HepG2 (cell line): ENCODE data around the gene JPH2. TPM values are rescaled to one million over a fixed set of nuclear protein-coding genes. Genes with fewer than 3 reads are reported as not detected.

Experiments
- JUN ChIP-seq: sonication (generic); formaldehyde crosslinking; IDR thresholded peaks from 2 replicates; pipeline ENCODE4 v1.4.0; 2020; ENCODE audit warnings: mild to moderate bottlenecking, missing genetic modification reagents
- KDM4B ChIP-seq: sonication (generic); formaldehyde crosslinking; IDR thresholded peaks from 2 replicates; pipeline ENCODE4 v1.4.0; 2020; ENCODE audit warnings: missing genetic modification reagents
- KIAA2018 ChIP-seq: sonication (generic); formaldehyde crosslinking; IDR thresholded peaks from 2 replicates; pipeline ENCODE4 v1.5.0; 2020; ENCODE audit warnings: mild to moderate bottlenecking, missing genetic modification reagents, borderline replicate concordance
- KLF16 ChIP-seq, 2 experiments: sonication (generic) in 1 of 2; formaldehyde crosslinking in 1 of 2; IDR thresholded peaks; 2 replicates each; pipeline versions ENCODE4 v1.6.1 to v1.8.0; 2016 to 2023; ENCODE audit warnings: missing genetic modification reagents in 2 of 2, missing compliant biosample characterization in 1 of 2
- NAIF1 ChIP-seq: sonication (generic); formaldehyde crosslinking; IDR thresholded peaks from 2 replicates; pipeline ENCODE4 v1.5.0; 2020; ENCODE audit warnings: mild to moderate bottlenecking, missing genetic modification reagents, borderline replicate concordance
- RFX3 ChIP-seq: IDR thresholded peaks from 2 replicates; pipeline ENCODE4 v1.6.1; 2016; ENCODE audit warnings: missing biosample characterization, missing genetic modification reagents
- ZBTB8A ChIP-seq: sonication (generic); formaldehyde crosslinking; IDR thresholded peaks from 2 replicates; pipeline ENCODE4 v1.4.0; 2020; ENCODE audit warnings: mild to moderate bottlenecking, low read depth, missing genetic modification reagents, borderline replicate concordance
- ZNF569 ChIP-seq: sonication (generic); formaldehyde crosslinking; IDR thresholded peaks from 2 replicates; pipeline ENCODE4 v1.5.0; 2020; ENCODE audit warnings: mild to moderate bottlenecking, missing genetic modification reagents, moderate library complexity, borderline replicate concordance
- polyA plus RNA-seq, 8 experiments: library from polyadenylated mRNA; depleted of rRNA in 3 of 8; stranded (reverse) in 7 of 8; unstranded in 1 of 8; fragments of >200 nt; fragmentation: Illumina TruSeq in 4 of 8; extraction: Trizol in 4 of 8; gene quantifications; 2 replicates each; pipeline versions ENCODE4 v1.2.1 to v1.2.3, GENCODE V29; 2011 to 2016; ENCODE audit warnings: low read depth in 4 of 8, missing spikeins in 1 of 8, mixed read lengths in 1 of 8; ENCODE audit not compliant: insufficient read depth in 1 of 8
- total RNA-seq, 5 experiments: library from RNA; depleted of rRNA; stranded (reverse); fragments of >200 nt; fragmentation: Illumina TruSeq; extraction: Trizol; gene quantifications; 2 replicates each; pipeline ENCODE4 v1.2.3, GENCODE V29; 2016; ENCODE audit warnings: low read depth in 1 of 5
- TF ChIP-seq, protein P1 (sequence below): sonication (generic); formaldehyde crosslinking; IDR thresholded peaks from 2 replicates; pipeline ENCODE4 v1.8.0; 2022; ENCODE audit warnings: missing genetic modification reagents, mild to moderate bottlenecking, borderline replicate concordance
- TF ChIP-seq, protein P2 (sequence below): sonication (generic); formaldehyde crosslinking; IDR thresholded peaks from 2 replicates; pipeline ENCODE4 v1.4.0; 2020; ENCODE audit warnings: mild to moderate bottlenecking, low read depth, missing genetic modification reagents
- TF ChIP-seq, protein P3 (sequence below): sonication (generic); formaldehyde crosslinking; IDR thresholded peaks from 2 replicates; pipeline ENCODE4 v1.4.0; 2020; ENCODE audit warnings: missing genetic modification reagents
- TF ChIP-seq, protein P4 (sequence below): IDR thresholded peaks from 2 replicates; pipeline ENCODE4 v1.6.1; 2012; ENCODE audit warnings: low read depth, low read length, improper control_type of control experiment
- TF ChIP-seq, protein P5 (sequence below): IDR thresholded peaks from 2 replicates; pipeline ENCODE4 v1.6.1; 2012; ENCODE audit warnings: inconsistent platforms
- TF ChIP-seq, protein P6 (sequence below): sonication (generic); formaldehyde crosslinking; IDR thresholded peaks from 2 replicates; pipeline ENCODE4 v1.4.0; 2020; ENCODE audit warnings: missing genetic modification reagents

Gene JPH2
- total and polyA plus RNA-seq, 2 of the 13 experiments (the other 11 are each of a cell fraction or from before 2014, with no cell fraction given): 0.42 TPM; not detected in 1

GRCh38 chr20:44215125-44215524 lies 28.1 kb upstream of the JPH2 start (continued):
- TF ChIP-seq KIAA2018 (CRISPR knock-in tag) (no peak), ZNF569 (no peak), RFX3 (CRISPR knock-in tag) (0 out of 2 replicates have a peak, but pooled peaks have one; percentile 17), JUN (CRISPR knock-in tag) (no peak), NAIF1 (CRISPR knock-in tag) (no peak), KLF16 (CRISPR knock-in tag; IDR thresholded peaks at IDR 0.05) (peak in 1 of 2 experiments; percentile 85; a peak in 2 of 4 replicates), ZBTB8A (CRISPR knock-in tag) (no peak), KDM4B (CRISPR knock-in tag) (0 out of 2 replicates have a peak, but pooled peaks have one; percentile 63)
- TF ChIP-seq, protein P1, sequence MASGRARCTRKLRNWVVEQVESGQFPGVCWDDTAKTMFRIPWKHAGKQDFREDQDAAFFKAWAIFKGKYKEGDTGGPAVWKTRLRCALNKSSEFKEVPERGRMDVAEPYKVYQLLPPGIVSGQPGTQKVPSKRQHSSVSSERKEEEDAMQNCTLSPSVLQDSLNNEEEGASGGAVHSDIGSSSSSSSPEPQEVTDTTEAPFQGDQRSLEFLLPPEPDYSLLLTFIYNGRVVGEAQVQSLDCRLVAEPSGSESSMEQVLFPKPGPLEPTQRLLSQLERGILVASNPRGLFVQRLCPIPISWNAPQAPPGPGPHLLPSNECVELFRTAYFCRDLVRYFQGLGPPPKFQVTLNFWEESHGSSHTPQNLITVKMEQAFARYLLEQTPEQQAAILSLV (CRISPR knock-in tag): no peak
- TF ChIP-seq, protein P2, sequence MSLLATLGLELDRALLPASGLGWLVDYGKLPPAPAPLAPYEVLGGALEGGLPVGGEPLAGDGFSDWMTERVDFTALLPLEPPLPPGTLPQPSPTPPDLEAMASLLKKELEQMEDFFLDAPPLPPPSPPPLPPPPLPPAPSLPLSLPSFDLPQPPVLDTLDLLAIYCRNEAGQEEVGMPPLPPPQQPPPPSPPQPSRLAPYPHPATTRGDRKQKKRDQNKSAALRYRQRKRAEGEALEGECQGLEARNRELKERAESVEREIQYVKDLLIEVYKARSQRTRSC (CRISPR knock-in tag): no peak
- TF ChIP-seq, protein P3, sequence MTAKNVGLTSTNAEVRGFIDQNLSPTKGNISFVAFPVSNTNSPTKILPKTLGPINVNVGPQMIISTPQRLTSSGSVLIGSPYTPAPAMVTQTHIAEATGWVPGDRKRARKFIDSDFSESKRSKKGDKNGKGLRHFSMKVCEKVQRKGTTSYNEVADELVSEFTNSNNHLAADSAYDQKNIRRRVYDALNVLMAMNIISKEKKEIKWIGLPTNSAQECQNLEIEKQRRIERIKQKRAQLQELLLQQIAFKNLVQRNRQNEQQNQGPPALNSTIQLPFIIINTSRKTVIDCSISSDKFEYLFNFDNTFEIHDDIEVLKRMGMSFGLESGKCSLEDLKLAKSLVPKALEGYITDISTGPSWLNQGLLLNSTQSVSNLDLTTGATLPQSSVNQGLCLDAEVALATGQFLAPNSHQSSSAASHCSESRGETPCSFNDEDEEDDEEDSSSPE: no peak
- TF ChIP-seq, protein P4, sequence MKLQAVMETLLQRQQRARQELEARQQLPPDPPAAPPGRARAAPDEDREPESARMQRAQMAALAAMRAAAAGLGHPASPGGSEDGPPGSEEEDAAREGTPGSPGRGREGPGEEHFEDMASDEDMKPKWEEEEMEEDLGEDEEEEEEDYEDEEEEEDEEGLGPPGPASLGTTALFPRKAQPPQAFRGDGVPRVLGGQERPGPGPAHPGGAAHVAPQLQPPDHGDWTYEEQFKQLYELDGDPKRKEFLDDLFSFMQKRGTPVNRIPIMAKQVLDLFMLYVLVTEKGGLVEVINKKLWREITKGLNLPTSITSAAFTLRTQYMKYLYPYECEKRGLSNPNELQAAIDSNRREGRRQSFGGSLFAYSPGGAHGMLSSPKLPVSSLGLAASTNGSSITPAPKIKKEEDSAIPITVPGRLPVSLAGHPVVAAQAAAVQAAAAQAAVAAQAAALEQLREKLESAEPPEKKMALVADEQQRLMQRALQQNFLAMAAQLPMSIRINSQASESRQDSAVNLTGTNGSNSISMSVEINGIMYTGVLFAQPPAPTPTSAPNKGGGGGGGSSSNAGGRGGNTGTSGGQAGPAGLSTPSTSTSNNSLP: no peak
- TF ChIP-seq, protein P5, sequence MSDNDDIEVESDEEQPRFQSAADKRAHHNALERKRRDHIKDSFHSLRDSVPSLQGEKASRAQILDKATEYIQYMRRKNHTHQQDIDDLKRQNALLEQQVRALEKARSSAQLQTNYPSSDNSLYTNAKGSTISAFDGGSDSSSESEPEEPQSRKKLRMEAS: peak; percentile 46; the same call in 1 of the 2 replicates
- TF ChIP-seq, protein P6, sequence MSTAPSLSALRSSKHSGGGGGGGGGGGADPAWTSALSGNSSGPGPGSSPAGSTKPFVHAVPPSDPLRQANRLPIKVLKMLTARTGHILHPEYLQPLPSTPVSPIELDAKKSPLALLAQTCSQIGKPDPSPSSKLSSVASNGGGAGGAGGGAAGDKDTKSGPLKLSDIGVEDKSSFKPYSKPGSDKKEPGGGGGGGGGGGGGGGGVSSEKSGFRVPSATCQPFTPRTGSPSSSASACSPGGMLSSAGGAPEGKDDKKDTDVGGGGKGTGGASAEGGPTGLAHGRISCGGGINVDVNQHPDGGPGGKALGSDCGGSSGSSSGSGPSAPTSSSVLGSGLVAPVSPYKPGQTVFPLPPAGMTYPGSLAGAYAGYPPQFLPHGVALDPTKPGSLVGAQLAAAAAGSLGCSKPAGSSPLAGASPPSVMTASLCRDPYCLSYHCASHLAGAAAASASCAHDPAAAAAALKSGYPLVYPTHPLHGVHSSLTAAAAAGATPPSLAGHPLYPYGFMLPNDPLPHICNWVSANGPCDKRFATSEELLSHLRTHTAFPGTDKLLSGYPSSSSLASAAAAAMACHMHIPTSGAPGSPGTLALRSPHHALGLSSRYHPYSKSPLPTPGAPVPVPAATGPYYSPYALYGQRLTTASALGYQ (CRISPR knock-in tag): no peak
